ENCODE measurements around the gene ADH6.

DNA sequence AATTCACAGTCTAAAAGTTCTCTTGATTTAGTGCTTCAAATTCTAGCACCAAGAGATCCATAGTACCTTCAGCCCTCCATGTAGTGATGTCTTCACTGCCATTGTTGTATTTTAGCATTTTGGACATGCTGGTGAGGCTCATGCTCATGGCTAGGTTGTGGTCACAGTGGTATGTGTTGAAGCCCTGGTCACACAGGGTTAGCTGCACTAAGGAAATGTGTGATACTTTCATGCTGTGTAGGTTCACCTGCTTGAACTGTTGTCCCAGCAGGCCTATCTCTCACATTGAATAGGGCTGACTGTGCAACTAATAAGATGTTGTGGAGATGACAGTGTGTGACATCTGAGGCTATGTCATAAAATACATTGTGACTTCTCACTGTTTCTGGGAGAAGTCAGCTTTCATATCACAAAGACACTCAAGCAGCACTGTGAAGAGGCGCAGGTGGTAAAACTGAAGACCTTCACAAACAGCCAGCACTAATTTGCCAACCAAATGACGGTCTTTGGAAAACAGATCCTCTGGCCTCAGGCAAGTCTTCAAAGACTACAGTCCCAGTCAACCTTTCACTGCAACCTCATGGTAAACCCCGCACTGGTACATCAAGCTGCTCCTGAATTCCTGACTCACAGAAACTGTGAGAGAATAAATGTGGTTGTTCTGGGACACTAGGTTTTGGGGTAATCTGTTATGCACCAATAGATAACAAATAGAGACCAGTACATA lies 57.5 kb downstream of the ADH6 start:
- no peak for TF ChIP-seq EZH2 (IDR thresholded peaks at IDR 0.05; ENCODE audit: borderline replicate concordance, low read depth, low read length, severe bottlenecking)
- TF ChIP-seq, protein P1, sequence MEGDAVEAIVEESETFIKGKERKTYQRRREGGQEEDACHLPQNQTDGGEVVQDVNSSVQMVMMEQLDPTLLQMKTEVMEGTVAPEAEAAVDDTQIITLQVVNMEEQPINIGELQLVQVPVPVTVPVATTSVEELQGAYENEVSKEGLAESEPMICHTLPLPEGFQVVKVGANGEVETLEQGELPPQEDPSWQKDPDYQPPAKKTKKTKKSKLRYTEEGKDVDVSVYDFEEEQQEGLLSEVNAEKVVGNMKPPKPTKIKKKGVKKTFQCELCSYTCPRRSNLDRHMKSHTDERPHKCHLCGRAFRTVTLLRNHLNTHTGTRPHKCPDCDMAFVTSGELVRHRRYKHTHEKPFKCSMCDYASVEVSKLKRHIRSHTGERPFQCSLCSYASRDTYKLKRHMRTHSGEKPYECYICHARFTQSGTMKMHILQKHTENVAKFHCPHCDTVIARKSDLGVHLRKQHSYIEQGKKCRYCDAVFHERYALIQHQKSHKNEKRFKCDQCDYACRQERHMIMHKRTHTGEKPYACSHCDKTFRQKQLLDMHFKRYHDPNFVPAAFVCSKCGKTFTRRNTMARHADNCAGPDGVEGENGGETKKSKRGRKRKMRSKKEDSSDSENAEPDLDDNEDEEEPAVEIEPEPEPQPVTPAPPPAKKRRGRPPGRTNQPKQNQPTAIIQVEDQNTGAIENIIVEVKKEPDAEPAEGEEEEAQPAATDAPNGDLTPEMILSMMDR (IDR thresholded peaks at IDR 0.05; ENCODE audit: borderline replicate concordance, extremely low read depth, low read length, poor library complexity, severe bottlenecking): no peak
